CD1c-positive myeloid dendritic cell (primary cell): ENCODE data around the gene LINC00632.

Source experiments
- DNase-seq: peaks from one replicate; pipeline ENCODE4 v3.0.0-alpha.2; 2016; ENCODE audit errors: extremely low spot score

LINC00632 gene

GRCh38 chrX:140765043-140765784, 55.7 kb downstream of the LINC00632 start:
- DNase-seq = no peak

GRCh38 chrX:140766024-140766611, 56.6 kb downstream of the LINC00632 start:
- DNase-seq = peak; percentile 39

DNA sequence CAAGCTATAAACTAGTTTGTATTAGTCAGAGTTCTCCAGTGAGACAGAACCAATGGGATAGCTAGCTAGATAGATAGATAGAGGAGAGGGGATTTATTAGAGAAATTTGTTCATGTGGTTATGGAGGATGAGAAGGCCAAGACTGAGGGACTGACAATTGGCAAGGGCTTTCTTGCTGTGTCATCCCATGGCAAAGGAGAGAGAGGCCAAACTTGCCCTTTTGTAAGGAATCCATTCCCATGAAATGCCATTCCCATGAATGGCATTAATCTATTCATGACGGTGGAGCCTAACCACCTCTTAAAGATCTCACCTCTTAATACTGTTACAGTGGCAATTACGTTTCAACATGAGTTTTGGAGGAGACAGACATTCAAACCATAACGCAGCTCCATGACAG, 58.1 kb downstream of the LINC00632 start:
- DNase-seq = no peak

GRCh38 chrX:140775211-140775610, 65.7 kb downstream of the LINC00632 start:
- DNase-seq = no peak

DNA sequence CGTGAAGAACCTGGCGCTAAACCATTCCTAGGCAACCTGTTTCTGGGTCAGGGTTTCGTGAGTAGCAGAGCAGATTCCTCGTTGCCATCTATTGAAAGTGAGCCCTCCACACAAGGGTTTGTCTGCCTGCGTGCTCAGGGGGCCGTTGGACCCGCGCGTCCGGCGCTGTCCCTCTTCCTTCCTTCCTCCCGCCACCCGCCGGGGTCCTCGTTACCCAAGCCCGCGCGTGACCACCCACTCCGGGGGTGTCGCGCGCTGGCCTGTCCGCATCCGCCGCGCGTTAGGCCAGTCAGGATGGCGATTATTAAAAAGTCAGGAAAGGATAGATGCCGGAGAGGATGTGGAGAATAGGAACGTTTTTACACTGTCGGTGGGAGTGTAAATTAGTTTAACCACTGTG, 66.8 kb downstream of the LINC00632 start:
- DNase-seq = no peak

DNA sequence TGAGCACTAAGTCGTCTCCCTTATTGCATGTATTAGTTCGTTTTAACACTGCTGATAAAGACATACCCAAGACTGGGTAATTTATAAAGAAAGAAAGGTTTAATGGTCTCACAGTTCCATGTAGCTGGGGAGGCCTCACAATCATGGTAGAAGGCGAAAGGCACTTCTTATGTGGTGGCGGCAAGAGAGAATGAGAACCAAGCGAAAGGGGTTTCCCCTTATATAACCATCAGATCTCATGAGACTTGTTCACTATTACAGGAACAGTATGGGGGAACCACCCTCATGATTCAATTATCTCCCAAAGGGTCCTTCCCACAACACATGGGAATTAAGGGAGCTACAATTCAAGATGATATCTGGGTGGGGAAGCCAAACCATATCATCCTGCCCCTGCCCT, 85.1 kb downstream of the LINC00632 start:
- no peak for DNase-seq

GRCh38 chrX:140799216-140799615, 89.7 kb downstream of the LINC00632 start:
- DNase-seq = no peak

DNA sequence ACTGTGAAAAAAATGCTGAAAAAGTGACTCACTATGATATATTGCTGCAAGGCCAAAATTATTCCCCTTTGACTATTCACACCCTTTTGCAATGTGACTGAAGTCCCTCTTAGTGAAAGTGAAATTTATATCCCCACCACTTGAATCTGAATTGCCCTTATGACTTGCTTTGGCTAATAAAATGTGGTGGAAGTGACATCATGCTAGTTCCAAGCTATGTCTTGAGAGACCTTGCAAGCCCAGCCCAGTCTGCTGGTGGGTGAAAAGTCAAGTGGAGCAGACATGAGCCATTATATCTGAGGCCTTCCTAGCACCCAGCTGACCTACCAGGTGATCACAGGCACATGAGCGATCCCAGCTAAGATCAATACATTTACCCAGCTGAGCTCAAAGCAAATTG, 94.7 kb downstream of the LINC00632 start:
- no peak for DNase-seq

DNA sequence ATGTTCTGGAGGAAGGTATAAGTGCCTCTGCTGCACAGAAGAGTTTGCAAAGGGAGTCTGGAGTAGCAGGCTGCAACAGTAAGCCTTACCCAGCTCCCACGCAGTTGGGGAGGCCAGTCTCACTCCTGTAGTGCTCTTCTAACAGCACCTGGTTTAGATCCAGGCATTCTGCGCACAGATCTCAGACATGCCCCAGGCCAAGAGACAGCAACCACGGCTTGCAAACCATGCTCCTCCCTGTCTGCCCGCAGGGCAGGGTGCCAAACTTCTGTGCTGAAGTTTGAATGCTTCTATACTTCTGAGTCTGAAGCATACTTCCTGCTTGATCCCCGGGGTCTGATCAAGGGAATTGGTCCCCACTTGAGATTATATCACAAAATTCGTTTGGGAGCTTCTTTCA, 106.3 kb downstream of the LINC00632 start:
- no peak for DNase-seq

GRCh38 chrX:140817943-140818342, 108.4 kb downstream of the LINC00632 start:
- no peak for DNase-seq

DNA sequence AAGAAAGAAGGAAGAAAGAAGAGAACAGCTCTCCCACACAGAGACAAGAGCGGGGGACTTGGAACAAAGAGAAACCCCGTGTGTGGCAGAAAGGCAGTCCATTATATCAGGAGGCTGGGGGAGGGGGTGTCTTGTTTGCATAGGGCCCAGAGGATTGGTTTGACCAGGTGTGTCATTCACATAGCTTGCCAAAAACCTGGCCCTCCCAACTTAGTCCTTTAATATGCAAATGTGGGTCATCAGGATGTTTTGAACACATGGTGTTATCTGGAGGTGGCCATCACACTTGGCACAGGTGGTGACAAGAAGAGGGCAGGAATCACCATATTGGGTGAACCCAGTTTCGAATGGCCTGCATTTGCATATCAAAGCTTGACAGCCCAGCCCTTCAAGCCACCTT, 111.7 kb downstream of the LINC00632 start:
- no peak for DNase-seq

- no peak for DNase-seq
Observed at GRCh38 chrX:140822184-140822583, 112.6 kb downstream of the LINC00632 start.

DNA sequence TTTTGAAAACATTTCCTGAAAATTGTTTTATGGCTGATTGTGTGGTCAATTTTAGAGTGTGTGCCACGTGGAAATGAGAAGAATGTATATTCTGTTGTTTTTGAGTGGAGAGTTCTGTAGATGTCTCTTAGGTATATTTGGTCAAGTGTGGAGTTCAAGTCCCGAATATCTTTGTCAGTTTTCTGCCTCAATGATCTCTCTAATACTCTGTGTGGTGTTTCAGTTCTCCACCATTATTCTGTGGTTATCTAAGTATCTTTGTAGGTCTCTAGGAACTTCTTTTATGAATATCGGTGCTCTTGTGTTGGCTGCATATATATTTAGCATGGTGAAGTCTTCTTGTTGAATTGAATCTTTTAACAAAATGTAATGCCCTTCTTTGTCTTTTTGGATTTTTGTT, 113.3 kb downstream of the LINC00632 start:
- no peak for DNase-seq

DNA sequence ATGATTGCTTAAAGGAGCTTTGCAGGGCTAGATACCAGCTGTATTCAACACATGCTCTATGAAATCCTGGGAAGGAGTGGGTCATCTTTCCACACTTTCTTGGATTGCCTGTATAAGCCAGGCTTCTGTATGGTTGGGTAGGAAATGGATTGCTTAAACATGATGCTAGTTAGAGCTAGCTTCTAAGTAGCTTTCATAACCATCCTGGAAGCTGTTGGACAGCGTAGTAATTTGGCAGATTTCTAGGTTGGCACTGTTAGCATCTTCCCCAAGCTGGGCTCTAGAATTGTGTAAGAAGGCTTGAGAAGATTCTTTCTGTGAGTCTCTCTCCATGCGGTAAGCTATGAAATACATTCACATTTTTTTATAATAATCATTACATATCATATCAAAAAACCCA, 127.3 kb downstream of the LINC00632 start:
- no peak for DNase-seq
